Ovary (tissue), 3 donors: ENCODE measurements around the gene MC4R.

Experiments used
- POLR2A ChIP-seq: fragments of 450-650 bp; IDR thresholded peaks from one replicate; pipeline ENCODE4 v1.6.1; 2017; ENCODE audit warnings: antibody characterized with exemption, mild to moderate bottlenecking, moderate library complexity
- TF ChIP-seq, protein P1 (sequence below), 3 donors: fragments of 450-650 bp in 2 of 3; fragments of 200-600 bp in 1 of 3; IDR thresholded peaks; one replicate each; pipeline versions ENCODE4 v1.5.1 to v1.8.0; 2016 to 2022; ENCODE audit warnings: antibody characterized with exemption in 3 of 3, mild to moderate bottlenecking in 1 of 3
- donor health status: DM: no; HTN: no; CAD: no.

DNA sequence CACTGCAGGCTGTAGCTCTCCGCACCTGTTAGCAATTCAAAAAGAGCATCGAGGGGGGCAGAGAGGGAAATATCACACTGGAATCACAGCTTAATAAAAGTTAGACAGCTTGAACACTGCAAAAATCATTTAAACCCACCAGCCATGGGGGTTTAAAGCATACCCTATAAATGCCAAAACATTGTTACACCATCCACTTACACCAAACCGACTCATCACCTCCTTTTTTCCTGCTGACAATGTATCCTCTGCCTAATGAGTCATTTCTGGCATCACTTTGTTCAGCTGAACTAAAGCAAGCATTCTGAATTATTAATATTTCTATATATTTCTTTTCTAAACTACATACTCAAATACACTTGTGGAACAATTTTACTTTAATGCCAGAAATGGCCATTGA lies 21.6 kb downstream of the MC4R start:
- TF ChIP-seq, protein P1, sequence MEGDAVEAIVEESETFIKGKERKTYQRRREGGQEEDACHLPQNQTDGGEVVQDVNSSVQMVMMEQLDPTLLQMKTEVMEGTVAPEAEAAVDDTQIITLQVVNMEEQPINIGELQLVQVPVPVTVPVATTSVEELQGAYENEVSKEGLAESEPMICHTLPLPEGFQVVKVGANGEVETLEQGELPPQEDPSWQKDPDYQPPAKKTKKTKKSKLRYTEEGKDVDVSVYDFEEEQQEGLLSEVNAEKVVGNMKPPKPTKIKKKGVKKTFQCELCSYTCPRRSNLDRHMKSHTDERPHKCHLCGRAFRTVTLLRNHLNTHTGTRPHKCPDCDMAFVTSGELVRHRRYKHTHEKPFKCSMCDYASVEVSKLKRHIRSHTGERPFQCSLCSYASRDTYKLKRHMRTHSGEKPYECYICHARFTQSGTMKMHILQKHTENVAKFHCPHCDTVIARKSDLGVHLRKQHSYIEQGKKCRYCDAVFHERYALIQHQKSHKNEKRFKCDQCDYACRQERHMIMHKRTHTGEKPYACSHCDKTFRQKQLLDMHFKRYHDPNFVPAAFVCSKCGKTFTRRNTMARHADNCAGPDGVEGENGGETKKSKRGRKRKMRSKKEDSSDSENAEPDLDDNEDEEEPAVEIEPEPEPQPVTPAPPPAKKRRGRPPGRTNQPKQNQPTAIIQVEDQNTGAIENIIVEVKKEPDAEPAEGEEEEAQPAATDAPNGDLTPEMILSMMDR (IDR thresholded peaks at IDR 0.05), result no peak
- no peak for TF ChIP-seq POLR2A
